HepG2 (cell line): ENCODE measurements around the gene OBSL1. TPM values are rescaled to one million over a fixed set of nuclear protein-coding genes. Genes with fewer than 3 reads are reported as not detected.

Source experiments
- CAMTA2 ChIP-seq: sonication (generic); formaldehyde crosslinking; IDR thresholded peaks from 2 replicates; pipeline ENCODE4 v1.4.0; 2020; ENCODE audit warnings: mild to moderate bottlenecking, missing genetic modification reagents, borderline replicate concordance
- FOXP1 ChIP-seq, 2 experiments: fragments of 450-650 bp in 1 of 2; IDR thresholded peaks; 2 replicates each; pipeline ENCODE4 v1.6.1; 2017 to 2018; ENCODE audit warnings: antibody characterized with exemption in 1 of 2
- HNRNPL ChIP-seq: fragments of 200-400 bp; formaldehyde crosslinking; IDR thresholded peaks from 2 replicates; pipeline ENCODE4 v1.6.1; 2017; ENCODE audit warnings: mild to moderate bottlenecking, low read depth, low read length
- JARID2 ChIP-seq: sonication (generic); formaldehyde crosslinking; IDR thresholded peaks from 2 replicates; pipeline ENCODE4 v1.8.1; 2023; ENCODE audit warnings: missing genetic modification reagents, inconsistent platforms; ENCODE audit not compliant: insufficient replicate concordance
- MEIS2 ChIP-seq: sonication (generic); formaldehyde crosslinking; IDR thresholded peaks from 2 replicates; pipeline ENCODE4 v1.9.0; 2021; ENCODE audit warnings: mild to moderate bottlenecking, missing genetic modification reagents
- PAF1 ChIP-seq: IDR thresholded peaks from 2 replicates; pipeline ENCODE4 v1.6.1; 2016; ENCODE audit warnings: missing genetic modification reagents, missing compliant biosample characterization
- PAX8 ChIP-seq: sonication (generic); formaldehyde crosslinking; IDR thresholded peaks from 2 replicates; pipeline ENCODE4 v1.8.0; 2022; ENCODE audit warnings: mild to moderate bottlenecking, missing genetic modification reagents, borderline replicate concordance
- POLR2G ChIP-seq: fragments of 200-400 bp; formaldehyde crosslinking; IDR thresholded peaks from 2 replicates; pipeline ENCODE4 v1.6.1; 2018; ENCODE audit warnings: mild to moderate bottlenecking, low read depth, low read length, moderate library complexity
- SIX1 ChIP-seq: sonication (generic); formaldehyde crosslinking; IDR thresholded peaks from 2 replicates; pipeline ENCODE4 v1.4.0; 2020; ENCODE audit warnings: missing genetic modification reagents, borderline replicate concordance
- SKIL ChIP-seq: sonication (generic); formaldehyde crosslinking; IDR thresholded peaks from 2 replicates; pipeline ENCODE4 v1.8.0; 2022; ENCODE audit warnings: missing genetic modification reagents, mild to moderate bottlenecking, moderate library complexity, borderline replicate concordance
- SMARCE1 ChIP-seq: fragments of 450-650 bp; IDR thresholded peaks from 2 replicates; pipeline ENCODE4 v1.6.1; 2017; ENCODE audit warnings: borderline replicate concordance
- ZMYM4 ChIP-seq: sonication (generic); formaldehyde crosslinking; IDR thresholded peaks from 2 replicates; pipeline ENCODE4 v1.8.1; 2023; ENCODE audit warnings: mild to moderate bottlenecking, missing genetic modification reagents
- ZNF264 ChIP-seq: sonication (generic); formaldehyde crosslinking; IDR thresholded peaks from 2 replicates; pipeline ENCODE4 v1.4.0; 2020; ENCODE audit warnings: missing genetic modification reagents
- ZNF296 ChIP-seq: sonication (generic); formaldehyde crosslinking; conservative IDR thresholded peaks from 2 replicates; pipeline ENCODE4 v1.5.0; 2020; ENCODE audit warnings: mild to moderate bottlenecking, missing genetic modification reagents
- ZNF549 ChIP-seq: sonication (generic); formaldehyde crosslinking; IDR thresholded peaks from 2 replicates; pipeline ENCODE4 v1.5.0; 2020; ENCODE audit warnings: missing genetic modification reagents
- ZNF746 ChIP-seq: sonication (generic); formaldehyde crosslinking; IDR thresholded peaks from 2 replicates; pipeline ENCODE4 v1.8.0; 2022; ENCODE audit warnings: mild to moderate bottlenecking, missing genetic modification reagents
- polyA plus RNA-seq, 8 experiments: library from polyadenylated mRNA; depleted of rRNA in 3 of 8; stranded (reverse) in 7 of 8; unstranded in 1 of 8; fragments of >200 nt; fragmentation: Illumina TruSeq in 4 of 8; extraction: Trizol in 4 of 8; gene quantifications; 2 replicates each; pipeline versions ENCODE4 v1.2.1 to v1.2.3, GENCODE V29; 2011 to 2016; ENCODE audit warnings: low read depth in 4 of 8, missing spikeins in 1 of 8, mixed read lengths in 1 of 8; ENCODE audit not compliant: insufficient read depth in 1 of 8
- total RNA-seq, 5 experiments: library from RNA; depleted of rRNA; stranded (reverse); fragments of >200 nt; fragmentation: Illumina TruSeq; extraction: Trizol; gene quantifications; 2 replicates each; pipeline ENCODE4 v1.2.3, GENCODE V29; 2016; ENCODE audit warnings: low read depth in 1 of 5
- TF ChIP-seq, protein P1 (sequence below): sonication (generic); formaldehyde crosslinking; IDR thresholded peaks from 2 replicates; pipeline ENCODE4 v1.5.0; 2020; ENCODE audit warnings: mild to moderate bottlenecking, missing genetic modification reagents, moderate library complexity
- TF ChIP-seq, protein P2 (sequence below): sonication (generic); formaldehyde crosslinking; IDR thresholded peaks from 2 replicates; pipeline ENCODE4 v1.9.0; 2022; ENCODE audit warnings: missing genetic modification reagents, mild to moderate bottlenecking, borderline replicate concordance
- TF ChIP-seq, protein P3 (sequence below): sonication (generic); formaldehyde crosslinking; IDR thresholded peaks from 2 replicates; pipeline ENCODE4 v1.5.0; 2020; ENCODE audit warnings: mild to moderate bottlenecking, missing genetic modification reagents
- TF ChIP-seq, protein P4 (sequence below): sonication (generic); formaldehyde crosslinking; IDR thresholded peaks from 2 replicates; pipeline ENCODE4 v1.4.0; 2020; ENCODE audit warnings: missing genetic modification reagents

Gene OBSL1
- total and polyA plus RNA-seq, 2 of the 13 experiments (the other 11 are each of a cell fraction or from before 2014, with no cell fraction given) = 86.7 to 218 TPM

GRCh38 chr2:219541611-219542180 is 29.6 kb downstream of the OBSL1 start (continued):
- peak; percentile 86 for TF ChIP-seq ZMYM4
- no peak for TF ChIP-seq ZNF296
- TF ChIP-seq, protein P1, sequence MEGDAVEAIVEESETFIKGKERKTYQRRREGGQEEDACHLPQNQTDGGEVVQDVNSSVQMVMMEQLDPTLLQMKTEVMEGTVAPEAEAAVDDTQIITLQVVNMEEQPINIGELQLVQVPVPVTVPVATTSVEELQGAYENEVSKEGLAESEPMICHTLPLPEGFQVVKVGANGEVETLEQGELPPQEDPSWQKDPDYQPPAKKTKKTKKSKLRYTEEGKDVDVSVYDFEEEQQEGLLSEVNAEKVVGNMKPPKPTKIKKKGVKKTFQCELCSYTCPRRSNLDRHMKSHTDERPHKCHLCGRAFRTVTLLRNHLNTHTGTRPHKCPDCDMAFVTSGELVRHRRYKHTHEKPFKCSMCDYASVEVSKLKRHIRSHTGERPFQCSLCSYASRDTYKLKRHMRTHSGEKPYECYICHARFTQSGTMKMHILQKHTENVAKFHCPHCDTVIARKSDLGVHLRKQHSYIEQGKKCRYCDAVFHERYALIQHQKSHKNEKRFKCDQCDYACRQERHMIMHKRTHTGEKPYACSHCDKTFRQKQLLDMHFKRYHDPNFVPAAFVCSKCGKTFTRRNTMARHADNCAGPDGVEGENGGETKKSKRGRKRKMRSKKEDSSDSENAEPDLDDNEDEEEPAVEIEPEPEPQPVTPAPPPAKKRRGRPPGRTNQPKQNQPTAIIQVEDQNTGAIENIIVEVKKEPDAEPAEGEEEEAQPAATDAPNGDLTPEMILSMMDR (CRISPR knock-in tag) = peak; percentile 99
- TF ChIP-seq PAF1 (CRISPR knock-in tag) = no peak
- TF ChIP-seq SKIL = 0 out of 2 replicates have a peak, but pooled peaks have one; percentile 16
- TF ChIP-seq PAX8 = peak; percentile 96
- TF ChIP-seq, protein P2, sequence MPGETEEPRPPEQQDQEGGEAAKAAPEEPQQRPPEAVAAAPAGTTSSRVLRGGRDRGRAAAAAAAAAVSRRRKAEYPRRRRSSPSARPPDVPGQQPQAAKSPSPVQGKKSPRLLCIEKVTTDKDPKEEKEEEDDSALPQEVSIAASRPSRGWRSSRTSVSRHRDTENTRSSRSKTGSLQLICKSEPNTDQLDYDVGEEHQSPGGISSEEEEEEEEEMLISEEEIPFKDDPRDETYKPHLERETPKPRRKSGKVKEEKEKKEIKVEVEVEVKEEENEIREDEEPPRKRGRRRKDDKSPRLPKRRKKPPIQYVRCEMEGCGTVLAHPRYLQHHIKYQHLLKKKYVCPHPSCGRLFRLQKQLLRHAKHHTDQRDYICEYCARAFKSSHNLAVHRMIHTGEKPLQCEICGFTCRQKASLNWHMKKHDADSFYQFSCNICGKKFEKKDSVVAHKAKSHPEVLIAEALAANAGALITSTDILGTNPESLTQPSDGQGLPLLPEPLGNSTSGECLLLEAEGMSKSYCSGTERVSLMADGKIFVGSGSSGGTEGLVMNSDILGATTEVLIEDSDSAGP (CRISPR knock-in tag) = peak; percentile 94
- no peak for TF ChIP-seq FOXP1 (IDR thresholded peaks at IDR 0.05)
- TF ChIP-seq FOXP1 (CRISPR knock-in tag; IDR thresholded peaks at IDR 0.05) = no peak
- TF ChIP-seq JARID2 (CRISPR knock-in tag) = no peak
- TF ChIP-seq SMARCE1 = no peak
- TF ChIP-seq CAMTA2 (CRISPR knock-in tag) = no peak
- TF ChIP-seq ZNF264 (CRISPR knock-in tag) = no peak; the same call in 1 of the 2 replicates
- TF ChIP-seq, protein P3, sequence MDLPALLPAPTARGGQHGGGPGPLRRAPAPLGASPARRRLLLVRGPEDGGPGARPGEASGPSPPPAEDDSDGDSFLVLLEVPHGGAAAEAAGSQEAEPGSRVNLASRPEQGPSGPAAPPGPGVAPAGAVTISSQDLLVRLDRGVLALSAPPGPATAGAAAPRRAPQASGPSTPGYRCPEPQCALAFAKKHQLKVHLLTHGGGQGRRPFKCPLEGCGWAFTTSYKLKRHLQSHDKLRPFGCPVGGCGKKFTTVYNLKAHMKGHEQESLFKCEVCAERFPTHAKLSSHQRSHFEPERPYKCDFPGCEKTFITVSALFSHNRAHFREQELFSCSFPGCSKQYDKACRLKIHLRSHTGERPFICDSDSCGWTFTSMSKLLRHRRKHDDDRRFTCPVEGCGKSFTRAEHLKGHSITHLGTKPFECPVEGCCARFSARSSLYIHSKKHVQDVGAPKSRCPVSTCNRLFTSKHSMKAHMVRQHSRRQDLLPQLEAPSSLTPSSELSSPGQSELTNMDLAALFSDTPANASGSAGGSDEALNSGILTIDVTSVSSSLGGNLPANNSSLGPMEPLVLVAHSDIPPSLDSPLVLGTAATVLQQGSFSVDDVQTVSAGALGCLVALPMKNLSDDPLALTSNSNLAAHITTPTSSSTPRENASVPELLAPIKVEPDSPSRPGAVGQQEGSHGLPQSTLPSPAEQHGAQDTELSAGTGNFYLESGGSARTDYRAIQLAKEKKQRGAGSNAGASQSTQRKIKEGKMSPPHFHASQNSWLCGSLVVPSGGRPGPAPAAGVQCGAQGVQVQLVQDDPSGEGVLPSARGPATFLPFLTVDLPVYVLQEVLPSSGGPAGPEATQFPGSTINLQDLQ (CRISPR knock-in tag) = peak; percentile 99
- TF ChIP-seq, protein P4, sequence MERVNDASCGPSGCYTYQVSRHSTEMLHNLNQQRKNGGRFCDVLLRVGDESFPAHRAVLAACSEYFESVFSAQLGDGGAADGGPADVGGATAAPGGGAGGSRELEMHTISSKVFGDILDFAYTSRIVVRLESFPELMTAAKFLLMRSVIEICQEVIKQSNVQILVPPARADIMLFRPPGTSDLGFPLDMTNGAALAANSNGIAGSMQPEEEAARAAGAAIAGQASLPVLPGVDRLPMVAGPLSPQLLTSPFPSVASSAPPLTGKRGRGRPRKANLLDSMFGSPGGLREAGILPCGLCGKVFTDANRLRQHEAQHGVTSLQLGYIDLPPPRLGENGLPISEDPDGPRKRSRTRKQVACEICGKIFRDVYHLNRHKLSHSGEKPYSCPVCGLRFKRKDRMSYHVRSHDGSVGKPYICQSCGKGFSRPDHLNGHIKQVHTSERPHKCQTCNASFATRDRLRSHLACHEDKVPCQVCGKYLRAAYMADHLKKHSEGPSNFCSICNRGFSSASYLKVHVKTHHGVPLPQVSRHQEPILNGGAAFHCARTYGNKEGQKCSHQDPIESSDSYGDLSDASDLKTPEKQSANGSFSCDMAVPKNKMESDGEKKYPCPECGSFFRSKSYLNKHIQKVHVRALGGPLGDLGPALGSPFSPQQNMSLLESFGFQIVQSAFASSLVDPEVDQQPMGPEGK (CRISPR knock-in tag) = peak; percentile 76
- peak; percentile 93 for TF ChIP-seq MEIS2 (CRISPR knock-in tag)
- no peak for TF ChIP-seq SIX1 (CRISPR knock-in tag)
- no peak for TF ChIP-seq ZNF549 (CRISPR knock-in tag)
- TF ChIP-seq HNRNPL = peak; percentile 97
- peak; percentile 61; the same call in 1 of the 2 replicates for TF ChIP-seq ZNF746 (CRISPR knock-in tag)
- TF ChIP-seq POLR2G = no peak
